Measurements from ENCODE around the gene RAD9A. TPM values are rescaled to one million over a fixed set of nuclear protein-coding genes. Genes with fewer than 3 reads are reported as not detected.
A peak's percentile ranks its signal among the peaks of the same experiment; 100 is the strongest.

RAD9A gene
- total RNA-seq, 1 experiment from 2014 or later, result 12.3 TPM

GRCh38 chr11:67438158-67438902 lies 46.5 kb downstream of the RAD9A start:
- DNase-seq (ENCODE audit: low read depth), result no peak

DNA sequence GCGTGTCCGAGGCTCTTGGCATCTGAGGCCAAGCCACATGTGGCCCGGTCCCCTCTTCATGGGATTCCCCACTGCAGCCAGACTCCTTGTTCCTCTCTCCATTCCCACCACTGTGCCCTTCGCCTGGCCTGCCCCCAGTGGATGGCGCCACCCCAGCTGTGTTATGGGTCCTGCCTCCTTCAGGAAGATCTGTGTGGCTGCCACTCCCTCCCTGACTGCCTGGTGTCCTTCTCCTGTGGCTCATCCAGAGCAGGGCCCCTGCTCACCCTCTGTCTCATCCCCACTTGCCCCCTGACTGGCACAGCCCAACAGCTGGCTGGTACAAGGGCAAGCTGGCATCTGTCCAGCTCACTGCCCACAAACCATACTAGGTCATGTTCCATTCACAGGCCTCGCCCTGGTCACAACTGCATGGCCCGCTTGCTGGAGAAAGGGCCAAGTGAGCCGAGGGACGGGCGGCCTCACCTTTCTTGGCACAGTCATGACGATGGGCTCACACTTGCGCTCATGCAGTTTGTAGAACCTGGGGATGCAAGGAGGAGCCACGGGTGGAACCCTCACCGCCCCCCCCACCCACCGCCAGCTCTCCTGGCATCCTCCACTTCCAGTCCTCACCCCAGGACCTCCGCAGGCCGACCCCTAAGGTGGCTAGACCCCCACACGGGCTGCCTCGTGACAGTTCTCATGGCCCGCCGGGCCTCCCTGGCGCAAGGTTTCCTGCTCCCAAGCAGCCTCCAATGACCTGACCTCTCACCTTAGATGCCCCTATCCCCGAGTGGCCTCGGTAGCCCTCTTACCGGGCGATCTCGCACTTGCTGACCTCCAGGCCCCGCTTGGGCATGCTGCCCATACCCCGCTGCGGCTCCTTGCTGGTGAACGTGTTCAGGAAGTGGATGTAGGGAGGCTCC lies 47.8 kb downstream of the RAD9A start:
- DNase-seq (ENCODE audit: low read depth), result peak; percentile 93

DNA sequence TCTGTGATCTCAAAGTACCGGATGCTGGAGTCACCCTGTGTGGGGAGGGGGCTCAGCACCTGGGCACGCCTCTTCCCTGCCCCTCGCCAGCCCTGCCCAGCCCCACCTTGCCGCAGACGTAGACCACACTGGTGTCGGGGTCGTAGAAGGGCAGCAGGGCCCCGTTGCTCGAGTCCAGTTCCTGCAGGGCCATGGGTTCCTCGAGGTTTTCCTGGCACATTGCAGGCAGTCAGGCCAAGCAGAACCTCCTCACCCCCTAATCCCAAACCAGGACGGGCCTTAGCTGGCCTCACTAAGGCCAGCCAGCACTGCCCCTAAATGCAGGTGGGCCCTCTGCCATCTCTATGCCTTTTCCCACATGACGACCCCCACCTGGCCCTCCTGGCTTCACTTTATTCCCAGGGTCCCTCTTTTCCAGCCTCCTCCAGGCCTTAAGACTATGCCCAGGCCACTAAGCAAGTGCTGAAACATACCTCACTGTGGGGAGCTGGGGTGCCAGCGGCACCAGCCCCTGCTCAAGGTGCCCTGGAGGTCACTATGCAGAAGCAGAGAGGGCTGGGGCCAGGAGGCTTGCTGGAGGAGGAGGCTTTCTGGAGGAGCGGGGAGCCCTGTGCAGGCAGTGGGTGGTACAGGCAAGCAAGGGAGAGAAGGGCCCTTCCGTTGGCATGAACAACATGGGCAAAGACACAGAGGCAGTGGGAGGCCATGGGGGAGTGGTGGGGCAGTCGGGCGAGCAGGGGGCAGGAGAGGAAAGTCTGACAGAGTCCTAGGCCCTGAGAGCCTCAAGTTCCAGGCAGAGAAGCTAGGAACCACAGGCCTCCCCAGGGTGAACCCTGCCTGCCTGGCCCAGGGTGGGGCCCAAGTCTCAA lies 48.7 kb downstream of the RAD9A start:
- no peak for DNase-seq (ENCODE audit: low read depth)

- no peak for DNase-seq (ENCODE audit: low read depth)
Measured at GRCh38 chr11:67441098-67441563, 49.3 kb downstream of the RAD9A start.

DNA sequence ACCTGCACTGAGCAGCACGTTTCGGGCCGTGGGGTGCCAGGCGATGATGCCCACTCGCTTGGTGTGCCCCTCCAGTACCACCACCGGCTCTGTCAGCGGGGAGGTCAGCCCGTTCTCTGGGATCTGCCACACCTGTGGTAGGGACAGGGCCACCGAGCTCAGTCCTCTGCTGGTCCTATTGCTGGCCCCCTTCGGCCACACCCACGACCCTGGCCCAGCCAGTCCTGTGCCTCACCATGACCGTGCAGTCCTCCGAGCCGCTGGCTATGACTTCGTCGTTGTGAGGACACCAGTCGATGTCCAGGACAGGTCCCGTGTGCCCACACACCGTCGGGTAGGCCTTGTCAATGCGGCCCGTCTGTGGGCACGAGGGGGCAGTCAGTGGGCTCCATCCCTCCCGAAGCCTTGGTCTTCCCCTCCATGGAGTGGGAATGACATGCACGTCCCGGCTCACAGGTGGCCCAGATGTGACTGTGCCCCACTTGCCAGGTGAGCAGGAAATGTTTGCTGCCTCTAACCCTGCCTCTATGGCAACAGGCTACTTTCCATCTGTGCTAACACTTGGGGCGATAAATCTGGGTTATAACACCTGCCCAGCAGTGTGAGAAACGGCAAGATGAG lies 50.1 kb downstream of the RAD9A start:
- no peak for DNase-seq (ENCODE audit: low read depth)

DNA sequence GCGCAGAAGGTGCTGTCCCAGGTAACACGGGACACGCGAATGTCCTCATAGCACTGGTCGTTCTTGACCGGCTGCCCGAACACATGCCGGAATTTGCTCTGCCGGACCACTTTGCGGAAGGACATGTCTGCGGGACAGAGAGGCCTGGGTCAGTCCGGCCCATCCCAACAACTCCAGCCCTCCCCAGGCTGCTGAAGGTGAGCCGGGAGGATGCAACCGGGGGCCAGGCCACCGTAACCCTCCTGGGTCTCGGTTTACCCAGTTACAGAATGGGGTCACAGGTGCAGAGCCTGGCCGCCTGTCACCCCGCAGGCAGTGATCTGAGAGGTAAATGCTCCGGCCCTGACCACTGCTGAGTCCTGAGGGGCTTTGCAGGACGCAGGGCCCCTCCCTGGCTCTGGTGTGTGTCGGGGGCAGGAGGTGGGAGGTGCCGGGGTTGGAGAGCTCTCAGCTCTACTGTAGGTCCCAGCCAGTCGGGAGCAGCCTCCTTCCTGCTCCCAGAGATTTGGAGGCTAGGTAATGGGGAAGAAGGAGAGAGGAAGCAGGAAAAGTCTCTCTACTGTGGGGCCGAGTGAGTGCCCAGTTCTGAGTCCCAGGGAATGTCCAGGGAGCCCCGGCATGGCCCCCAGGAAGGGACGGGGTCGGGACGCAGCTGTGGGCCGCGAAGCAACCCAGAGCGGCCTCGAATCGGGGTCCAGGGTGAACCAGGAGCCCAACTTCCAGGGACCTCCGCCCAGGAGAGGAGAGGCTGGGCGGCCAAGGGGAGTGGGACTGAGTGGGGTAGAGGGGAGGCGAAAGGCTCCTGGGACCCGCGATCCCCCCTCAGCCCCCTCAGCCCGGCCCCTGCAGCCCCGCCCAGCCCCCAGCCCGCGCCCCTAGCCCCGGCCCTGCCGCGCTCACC lies 51.0 kb downstream of the RAD9A start:
- no peak for DNase-seq (ENCODE audit: low read depth)

- DNase-seq (ENCODE audit: low read depth), result no peak
Measured at GRCh38 chr11:67445515-67445914, 53.7 kb downstream of the RAD9A start.

Other genes starting within 250 kb of the RAD9A start
- gene GRK2, start 125.5 kb upstream of the RAD9A start, total RNA-seq (2014; rRNA removed), result 62.6 and 69.3 TPM in 2 replicates
- 31.3 and 42.1 TPM in 2 replicates for gene ANKRD13D, start 102.7 kb upstream of the RAD9A start, total RNA-seq (2014; rRNA removed)
- gene SSH3, start 88.5 kb upstream of the RAD9A start, total RNA-seq (2014; rRNA removed), result 10.8 and 19.0 TPM in 2 replicates
- gene POLD4, start 38.4 kb upstream of the RAD9A start, total RNA-seq (2014; rRNA removed), result 114 and 138 TPM in 2 replicates
- gene CLCF1, start 18.4 kb upstream of the RAD9A start, total RNA-seq (2014; rRNA removed), result 16.1 and 19.8 TPM in 2 replicates
- gene PPP1CA, start 9.9 kb downstream of the RAD9A start, total RNA-seq (2014; rRNA removed), result 239 and 247 TPM in 2 replicates
- gene TBC1D10C, start 12.1 kb downstream of the RAD9A start, total RNA-seq (2014; rRNA removed), result not detected in 2 replicates
- gene CARNS1, start 23.7 kb downstream of the RAD9A start, total RNA-seq (2014; rRNA removed), result 0.32 and 0.40 TPM in 2 replicates
- 56.1 and 83.8 TPM in 2 replicates for gene RPS6KB2, start 36.5 kb downstream of the RAD9A start, total RNA-seq (2014; rRNA removed)
- gene PTPRCAP, start 45.7 kb downstream of the RAD9A start, total RNA-seq (2014; rRNA removed), result 0.38 and 0.75 TPM in 2 replicates
- 85.9 and 105 TPM in 2 replicates for gene CORO1B, start 51.5 kb downstream of the RAD9A start, total RNA-seq (2014; rRNA removed)
- gene GPR152, start 60.7 kb downstream of the RAD9A start, total RNA-seq (2014; rRNA removed), result not detected in 2 replicates
- gene CABP4, start 63.4 kb downstream of the RAD9A start, total RNA-seq (2014; rRNA removed), result 1.2 and 3.1 TPM in 2 replicates
- gene TMEM134, start 77.3 kb downstream of the RAD9A start, total RNA-seq (2014; rRNA removed), result 45.6 and 47.5 TPM in 2 replicates
- gene AIP, start 91.0 kb downstream of the RAD9A start, total RNA-seq (2014; rRNA removed), result 73.5 and 78.2 TPM in 2 replicates
- 34.5 and 41.2 TPM in 2 replicates for gene PITPNM1, start 113.4 kb downstream of the RAD9A start, total RNA-seq (2014; rRNA removed)
- gene CDK2AP2, start 116.2 kb downstream of the RAD9A start, total RNA-seq (2014; rRNA removed), result 31.9 and 34.0 TPM in 2 replicates
- gene CABP2, start 131.5 kb downstream of the RAD9A start, total RNA-seq (2014; rRNA removed), result not detected in 2 replicates
- gene GSTP1, start 191.8 kb downstream of the RAD9A start, total RNA-seq (2014; rRNA removed), result 446 and 608 TPM in 2 replicates
- 192 and 232 TPM in 2 replicates for gene NDUFV1, start 214.9 kb downstream of the RAD9A start, total RNA-seq (2014; rRNA removed)
- 7.5 and 19.8 TPM in 2 replicates for gene NUDT8, start 238.0 kb downstream of the RAD9A start, total RNA-seq (2014; rRNA removed)
- not detected in 2 replicates for gene TBX10, start 247.8 kb downstream of the RAD9A start, total RNA-seq (2014; rRNA removed)